ENCODE data around the gene TNKS2. TPM values are rescaled to one million over a fixed set of nuclear protein-coding genes. Genes with fewer than 3 reads are reported as not detected.

Gene TNKS2
- total and polyA plus RNA-seq, 2 of the 13 experiments (the other 11 are each of a cell fraction or from before 2014, with no cell fraction given), result 15.2 to 19.4 TPM

DNA sequence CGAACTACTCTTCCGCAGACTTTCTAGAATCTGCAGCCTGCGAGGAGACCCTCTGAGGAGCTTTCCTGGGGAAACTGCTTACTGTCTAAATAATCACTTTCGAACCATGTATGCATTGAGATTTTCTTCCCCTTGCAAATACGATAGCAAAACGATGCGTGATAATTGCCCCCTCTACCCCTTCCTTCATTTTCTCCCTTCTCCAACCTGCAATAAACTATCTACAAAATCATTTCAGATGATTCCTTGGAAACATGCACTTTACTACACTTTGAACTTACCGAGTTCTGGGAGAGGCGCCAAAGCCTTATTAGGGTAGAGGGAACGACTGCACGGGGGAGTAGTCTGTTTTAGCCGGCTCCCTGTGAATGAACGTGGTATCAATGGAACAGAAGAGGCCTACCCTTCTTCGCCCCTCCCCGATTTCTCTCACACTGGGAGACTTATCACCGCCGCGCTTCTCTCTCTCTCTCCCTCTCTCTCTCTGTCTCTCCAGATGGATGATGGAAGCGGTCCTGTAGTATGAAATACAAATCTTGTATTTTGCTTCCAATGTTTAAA is 111.0 kb downstream of the TNKS2 start, which contains the start of gene FGFBP3:
Gene FGFBP3 (minus strand): TSS at position 370 of the 561 bp plus-strand sequence. CDS start 517 bp downstream, outside the sequence.
- ChIA-PET POLR2A (interaction anchor here (1.0 to 2.2 kb wide), 4 partner anchors 10 to 22 kb away, joined by 3 to 13 read pairs (median 9); partner anchors contain the start of gene BTAF1), CTCF (ENCODE audit: low intra/inter-chr PET ratio, low total read pairs) (interaction anchor here (1.2 to 1.7 kb wide), 2 partner anchors 52 to 151 kb away, joined by 3 to 6 read pairs; no protein-coding TSS in a partner anchor)
- Histone ChIP-seq H3K4me3 (replicated peaks in 1 of 3; ENCODE audit: insufficient read depth in 1 of 3, low read depth in 2 of 3, low read length in 3 of 3) (peak within 1 kb of the TSS; percentile 69 to 80 (median 78)), H3K9me3 (ENCODE audit: low read length) (no peaks in the 10 kb centered on the region), H3K27ac (ENCODE audit: extremely low read length, insufficient read depth, low read length) (peak within 1 kb of the TSS; percentile 61), H3K27me3 (ENCODE audit: control insufficient read depth in 1 of 2, insufficient read depth in 2 of 2, low read length in 2 of 2) (no peaks in the 10 kb centered on the region; a peak in 1 of 5 replicates), H3K9ac (ENCODE audit: insufficient read depth, low read depth, low read length) (peak within 1 kb of the TSS; percentile 70), H4K20me1 (ENCODE audit: insufficient read depth, low read length) (no peaks in the 10 kb centered on the region), H3K79me2 (ENCODE audit: insufficient read depth, low read length) (peaks cover 2% of the 10 kb centered on the region), H3K4me2 (ENCODE audit: low read depth, low read length) (peak within 1 kb of the TSS; percentile 89), H3K4me1 (ENCODE audit: insufficient read depth, low read length) (peaks cover 37% of the 10 kb centered on the region), H3K36me3 (replicated peaks in 1 of 2; ENCODE audit: control insufficient read depth in 1 of 2, insufficient read depth in 2 of 2, low read length in 2 of 2) (no peaks in the 10 kb centered on the region), H2AFZ (ENCODE audit: low read length) (peak within 1 kb of the TSS; percentile 79)
- peak; percentile 34 for DNase-seq (ENCODE audit: low spot score)
- in situ Hi-C loops (cut with HindIII; ENCODE audit: extremely low pct_ligation_motif_present, low pct_unique_long_range_greater_than_20kb) (loop anchor here (5.0 kb wide), 1 partner anchor 152 kb away; no protein-coding TSS in a partner anchor), intact Hi-C loops (cut with micrococcal nuclease; ENCODE audit: unreplicated experiment) (loop anchor here (1.0 to 2.0 kb wide), 2 partner anchors 16 to 53 kb away; no protein-coding TSS in a partner anchor)
- WGBS (ENCODE audit: low lambda C conversion rate), result under 1% methylated on average over 19 of the region's 19 CpGs
- no peak for FAIRE-seq
- TSS peak; percentile 56 for BruUV-seq (replicated peaks)
- peak; percentile 61 for ATAC-seq
- TF ChIP-seq, protein P1, sequence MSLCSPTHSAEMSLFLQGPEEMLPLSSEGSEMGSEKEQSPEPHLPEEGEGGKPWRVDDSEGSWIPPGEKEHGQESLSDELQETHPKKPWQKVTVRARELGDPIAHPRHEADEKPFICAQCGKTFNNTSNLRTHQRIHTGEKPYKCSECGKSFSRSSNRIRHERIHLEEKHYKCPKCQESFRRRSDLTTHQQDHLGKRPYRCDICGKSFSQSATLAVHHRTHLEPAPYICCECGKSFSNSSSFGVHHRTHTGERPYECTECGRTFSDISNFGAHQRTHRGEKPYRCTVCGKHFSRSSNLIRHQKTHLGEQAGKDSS (CRISPR knock-in tag; IDR thresholded peaks at IDR 0.05; ENCODE audit: borderline replicate concordance, low read depth), result no peak
- TF ChIP-seq MYNN (CRISPR knock-in tag; IDR thresholded peaks at IDR 0.05; ENCODE audit: low read depth) (no peak), ZNF598 (CRISPR knock-in tag; IDR thresholded peaks at IDR 0.05; ENCODE audit: borderline replicate concordance) (0 out of 2 replicates have a peak, but pooled peaks have one; percentile 0), PAXIP1 (CRISPR knock-in tag; conservative IDR thresholded peaks at IDR 0.05) (0 out of 2 replicates have a peak, but pooled peaks have one; percentile 10), PRPF4 (IDR thresholded peaks at IDR 0.05; ENCODE audit: low read depth, low read length, poor library complexity, severe bottlenecking) (no peak), ZNF180 (CRISPR knock-in tag; IDR thresholded peaks at IDR 0.05; ENCODE audit: borderline replicate concordance, low read depth) (no peak), ZNF501 (CRISPR knock-in tag; IDR thresholded peaks at IDR 0.05) (0 out of 2 replicates have a peak, but pooled peaks have one; percentile 6), PHB2 (IDR thresholded peaks at IDR 0.05; ENCODE audit: partially characterized antibody) (no peak), ZNF781 (CRISPR knock-in tag; IDR thresholded peaks at IDR 0.05; ENCODE audit: borderline replicate concordance, not compliant biosample characterization) (peak; percentile 82), ZSCAN30 (CRISPR knock-in tag; IDR thresholded peaks at IDR 0.05) (no peak), HNRNPK (IDR thresholded peaks at IDR 0.05; ENCODE audit: low read depth, low read length, poor library complexity, severe bottlenecking) (no peak), MED8 (CRISPR knock-in tag; IDR thresholded peaks at IDR 0.05; ENCODE audit: insufficient replicate concordance) (no peak), ZNF572 (CRISPR knock-in tag; IDR thresholded peaks at IDR 0.05) (0 out of 2 replicates have a peak, but pooled peaks have one; percentile 71), KDM6A (CRISPR knock-in tag; IDR thresholded peaks at IDR 0.05; ENCODE audit: low read depth) (no peak), SP140L (CRISPR knock-in tag; IDR thresholded peaks at IDR 0.05; ENCODE audit: borderline replicate concordance) (0 out of 2 replicates have a peak, but pooled peaks have one; percentile 86)
- TF ChIP-seq, protein P2, sequence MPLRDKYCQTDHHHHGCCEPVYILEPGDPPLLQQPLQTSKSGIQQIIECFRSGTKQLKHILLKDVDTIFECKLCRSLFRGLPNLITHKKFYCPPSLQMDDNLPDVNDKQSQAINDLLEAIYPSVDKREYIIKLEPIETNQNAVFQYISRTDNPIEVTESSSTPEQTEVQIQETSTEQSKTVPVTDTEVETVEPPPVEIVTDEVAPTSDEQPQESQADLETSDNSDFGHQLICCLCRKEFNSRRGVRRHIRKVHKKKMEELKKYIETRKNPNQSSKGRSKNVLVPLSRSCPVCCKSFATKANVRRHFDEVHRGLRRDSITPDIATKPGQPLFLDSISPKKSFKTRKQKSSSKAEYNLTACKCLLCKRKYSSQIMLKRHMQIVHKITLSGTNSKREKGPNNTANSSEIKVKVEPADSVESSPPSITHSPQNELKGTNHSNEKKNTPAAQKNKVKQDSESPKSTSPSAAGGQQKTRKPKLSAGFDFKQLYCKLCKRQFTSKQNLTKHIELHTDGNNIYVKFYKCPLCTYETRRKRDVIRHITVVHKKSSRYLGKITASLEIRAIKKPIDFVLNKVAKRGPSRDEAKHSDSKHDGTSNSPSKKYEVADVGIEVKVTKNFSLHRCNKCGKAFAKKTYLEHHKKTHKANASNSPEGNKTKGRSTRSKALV (CRISPR knock-in tag; IDR thresholded peaks at IDR 0.05), result peak; percentile 9; the same call in 1 of the 2 replicates
